H9 (cell line): Measurements from ENCODE around the gene EFS. TPM values are rescaled to one million over a fixed set of nuclear protein-coding genes. Genes with fewer than 3 reads are reported as not detected.

Experiments
- DNase-seq: peaks from one replicate; pipeline ENCODE4 v3.0.0-alpha.2; 2017
- H2AFZ ChIP-seq: one replicate; pipeline ENCODE4 v1.6.1; 2013; ENCODE audit warnings: mild to moderate bottlenecking, low read length, control low read depth, moderate library complexity
- H2AK5ac ChIP-seq: 2 replicates; pipeline ENCODE4 v1.6.1; 2013; ENCODE audit warnings: low read length, control low read depth, mixed read lengths; ENCODE audit not compliant: insufficient read length
- H2BK120ac ChIP-seq: one replicate; pipeline ENCODE4 v1.6.1; 2013; ENCODE audit warnings: low read depth, mild to moderate bottlenecking, low read length, control low read depth, inconsistent platforms; ENCODE audit not compliant: poor library complexity, severe bottlenecking
- H2BK12ac ChIP-seq: 2 replicates; pipeline ENCODE4 v1.6.1; 2013; ENCODE audit warnings: low read length, control low read depth, mixed read lengths, low read depth; ENCODE audit not compliant: insufficient read length
- H2BK15ac ChIP-seq: 2 replicates; pipeline ENCODE4 v1.6.1; 2013; ENCODE audit warnings: low read depth, low read length, control low read depth
- H2BK20ac ChIP-seq: one replicate; pipeline ENCODE4 v1.6.1; 2013; ENCODE audit warnings: low read depth, mild to moderate bottlenecking, low read length, control low read depth, inconsistent platforms; ENCODE audit not compliant: poor library complexity, severe bottlenecking
- H2BK5ac ChIP-seq: 2 replicates; pipeline ENCODE4 v1.6.1; 2013; ENCODE audit warnings: low read length, control low read depth, mixed read lengths; ENCODE audit not compliant: insufficient read length
- H3K14ac ChIP-seq: 2 replicates; pipeline ENCODE4 v1.6.1; 2013; ENCODE audit warnings: low read length, control low read depth; ENCODE audit not compliant: insufficient read depth
- H3K18ac ChIP-seq: 2 replicates; pipeline ENCODE4 v1.6.1; 2013; ENCODE audit warnings: low read depth, mild to moderate bottlenecking, mixed read lengths, low read length, control low read depth; ENCODE audit not compliant: insufficient read length
- H3K23ac ChIP-seq: 2 replicates; pipeline ENCODE4 v1.6.1; 2013; ENCODE audit warnings: low read length, control low read depth, mixed read lengths, low read depth; ENCODE audit not compliant: insufficient read length
- H3K23me2 ChIP-seq: 2 replicates; pipeline ENCODE4 v1.6.1; 2013; ENCODE audit warnings: low read depth, mild to moderate bottlenecking, mixed read lengths, low read length, control low read depth; ENCODE audit not compliant: insufficient read length, poor library complexity, severe bottlenecking
- H3K27ac ChIP-seq: 2 replicates; pipeline ENCODE4 v1.5.1; 2013; ENCODE audit warnings: low read length, control low read depth, mixed read lengths, low read depth; ENCODE audit not compliant: insufficient read length
- H3K27me3 ChIP-seq: 2 replicates; pipeline ENCODE4 v1.6.1; 2013; ENCODE audit warnings: low read length, control low read depth, inconsistent platforms; ENCODE audit not compliant: insufficient read depth
- H3K4ac ChIP-seq: 2 replicates; pipeline ENCODE4 v1.6.1; 2013; ENCODE audit warnings: low read depth, mild to moderate bottlenecking, control low read depth, inconsistent platforms, low read length, moderate library complexity
- H3K4me1 ChIP-seq: 2 replicates; pipeline ENCODE4 v1.6.1; 2013; ENCODE audit warnings: low read length, control low read depth, inconsistent platforms; ENCODE audit not compliant: insufficient read depth
- H3K4me2 ChIP-seq: 2 replicates; pipeline ENCODE4 v1.6.1; 2013; ENCODE audit warnings: low read length, control low read depth, mixed read lengths; ENCODE audit not compliant: insufficient read length, insufficient read depth
- H3K56ac ChIP-seq: 2 replicates; pipeline ENCODE4 v1.6.1; 2013; ENCODE audit warnings: low read depth, mild to moderate bottlenecking, mixed read lengths, low read length, control low read depth; ENCODE audit not compliant: insufficient read length
- H3K79me1 ChIP-seq: 2 replicates; pipeline ENCODE4 v1.6.1; 2013; ENCODE audit warnings: low read depth, mild to moderate bottlenecking, moderate library complexity, low read length, control low read depth, inconsistent platforms; ENCODE audit not compliant: insufficient read depth, poor library complexity, severe bottlenecking
- H3K79me2 ChIP-seq: 2 replicates; pipeline ENCODE4 v1.6.1; 2013; ENCODE audit warnings: low read length, control low read depth, inconsistent platforms; ENCODE audit not compliant: insufficient read depth
- H3K9ac ChIP-seq: 2 replicates; pipeline ENCODE4 v1.6.1; 2013; ENCODE audit warnings: low read length, control low read depth, mixed read lengths; ENCODE audit not compliant: insufficient read length; ENCODE audit errors: extremely low read depth
- H3K9me3 ChIP-seq: one replicate; pipeline ENCODE4 v1.6.1; 2013; ENCODE audit warnings: low read depth, low read length, inconsistent platforms; ENCODE audit not compliant: control insufficient read depth
- H3T11ph ChIP-seq: one replicate; pipeline ENCODE4 v1.6.1; 2013; ENCODE audit warnings: mild to moderate bottlenecking, low read length, control low read depth, inconsistent platforms
- H4K20me1 ChIP-seq: one replicate; pipeline ENCODE4 v1.6.1; 2013; ENCODE audit not compliant: control insufficient read depth, insufficient read length, insufficient read depth
- H4K5ac ChIP-seq: 2 replicates; pipeline ENCODE4 v1.6.1; 2013; ENCODE audit warnings: low read depth, mild to moderate bottlenecking, mixed read lengths, low read length, control low read depth; ENCODE audit not compliant: insufficient read length
- H4K8ac ChIP-seq: replicated peaks from 2 replicates; pipeline ENCODE4 v1.6.1; 2013; ENCODE audit warnings: low read length, control low read depth, mixed read lengths, low read depth; ENCODE audit not compliant: insufficient read length
- H4K91ac ChIP-seq: 2 replicates; pipeline ENCODE4 v1.6.1; 2013; ENCODE audit warnings: low read depth, mild to moderate bottlenecking, moderate library complexity, mixed read lengths, low read length, control low read depth; ENCODE audit not compliant: insufficient read length
- H3K27ac Mint-ChIP-seq, 3 experiments: 2 replicates in 2 of 3; 3 replicates in 1 of 3; pipeline ENCODE4 v1.8.0; 2020 to 2021; ENCODE audit warnings: mixed read lengths in 3 of 3, mild to moderate bottlenecking in 1 of 3, moderate library complexity in 1 of 3
- H3K27me3 Mint-ChIP-seq: 2 replicates; pipeline ENCODE4 v1.8.0; 2021; ENCODE audit warnings: low read depth, mild to moderate bottlenecking, moderate library complexity, mixed read lengths
- H3K36me3 Mint-ChIP-seq, 3 experiments: 2 replicates in 2 of 3; 3 replicates in 1 of 3; pipeline ENCODE4 v1.8.0; 2020 to 2021; ENCODE audit warnings: low read depth in 3 of 3, mixed read lengths in 3 of 3; ENCODE audit not compliant: insufficient read depth in 1 of 3
- H3K4me1 Mint-ChIP-seq, 2 experiments: 2 replicates each; pipeline ENCODE4 v1.8.0; 2020; ENCODE audit warnings: mixed read lengths in 2 of 2
- H3K4me3 Mint-ChIP-seq, 2 experiments: 2 replicates in 1 of 2; 3 replicates in 1 of 2; pipeline ENCODE4 v1.8.0; 2020 to 2021; ENCODE audit warnings: mild to moderate bottlenecking in 2 of 2, mixed read lengths in 2 of 2, moderate library complexity in 1 of 2
- H3K9me3 Mint-ChIP-seq, 2 experiments: 2 replicates in 1 of 2; 3 replicates in 1 of 2; pipeline ENCODE4 v1.8.0; 2020; ENCODE audit warnings: mild to moderate bottlenecking in 2 of 2, mixed read lengths in 2 of 2, moderate library complexity in 1 of 2
- WGBS: extraction: QIAGEN DNeasy Blood & Tissue Kit; methylation state at CpG from one replicate; pipeline ENCODE4 v1.1.7; 2013; ENCODE audit warnings: missing lambda C conversion rate, low lambda C conversion rate, mixed read lengths; ENCODE audit not compliant: insufficient read length; ENCODE audit errors: extremely low coverage; 5-methylcytosine and 5-hydroxymethylcytosine counted together
- total RNA-seq: library from RNA; stranded (reverse); gene quantifications from 2 replicates; pipeline ENCODE4 v1.2.1, GENCODE V29; 2021
- TF ChIP-seq, protein P1 (sequence below): fragments of 200-600 bp; sonication (generic); conservative IDR thresholded peaks from 3 replicates; pipeline ENCODE4 v1.8.0; 2021; ENCODE audit warnings: antibody characterized with exemption, mild to moderate bottlenecking

The EFS gene
- total RNA-seq, 1 experiment from 2014 or later: 32.1 TPM

DNA sequence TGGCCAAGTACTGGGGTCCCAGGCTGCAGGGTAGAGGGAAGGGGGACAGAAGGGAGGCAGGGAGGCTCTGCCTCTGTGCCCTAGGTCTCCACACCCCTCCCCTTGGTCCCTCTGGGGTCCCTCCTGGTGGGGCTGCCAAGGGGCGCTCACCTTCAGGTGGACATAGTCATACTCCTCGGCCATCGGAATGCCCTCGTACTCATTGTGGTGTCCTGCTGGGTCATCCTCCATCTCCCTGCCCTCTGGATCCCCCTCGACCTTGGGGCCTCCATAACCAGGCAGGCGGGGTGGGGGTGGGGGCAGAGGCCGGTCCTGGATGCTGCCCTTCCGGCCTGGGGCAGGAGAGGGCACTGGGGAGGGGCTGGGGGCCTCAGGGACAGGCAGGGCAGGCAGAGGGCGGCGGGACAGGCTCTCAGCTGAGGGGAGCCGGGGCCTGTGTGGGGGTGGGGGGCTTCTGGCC, 5.8 kb downstream of the EFS start:
- no peak overlapping the region for H2BK120ac ChIP-seq
- no peak overlapping the region for H3T11ph ChIP-seq
- H3K27ac Mint-ChIP-seq: no peak overlapping the region
- no peak overlapping the region for H4K5ac ChIP-seq
- no peak overlapping the region for H3K14ac ChIP-seq
- no peak overlapping the region for H2AK5ac ChIP-seq
- no peak overlapping the region for H3K56ac ChIP-seq
- H3K36me3 Mint-ChIP-seq: peaks cover 18 to 58% (median 43%) of the 10 kb centered on the region in 3 experiments
- no peak overlapping the region for H3K18ac ChIP-seq
- H3K27me3 ChIP-seq: no peaks in the 10 kb centered on the region; the same call in 1 of the 2 replicates
- no peak overlapping the region for H2BK5ac ChIP-seq
- no peaks in the 10 kb centered on the region for H3K9me3 Mint-ChIP-seq
- H3K23me2 ChIP-seq: peaks cover 4% of the 10 kb centered on the region
- H3K4me2 ChIP-seq: no peak overlapping the region
- no CpG with 5 or more reads among the region's 11 CpGs for WGBS
- H3K27me3 Mint-ChIP-seq: peaks cover 9% of the 10 kb centered on the region
- H4K20me1 ChIP-seq: no peaks in the 10 kb centered on the region
- no peak overlapping the region for H2BK20ac ChIP-seq
- H3K27ac ChIP-seq: no peak overlapping the region
- DNase-seq: peak; percentile 18
- H3K79me2 ChIP-seq: no peaks in the 10 kb centered on the region
- no peak overlapping the region for H2BK15ac ChIP-seq
- H4K91ac ChIP-seq: no peak overlapping the region
- no peaks in the 10 kb centered on the region for H3K9me3 ChIP-seq
- no peak overlapping the region for H3K9ac ChIP-seq
- H3K4me1 ChIP-seq: peaks cover 4% of the 10 kb centered on the region; the same call in 1 of the 2 replicates
- no peak overlapping the region for H3K4me3 Mint-ChIP-seq
- no peak overlapping the region for H4K8ac ChIP-seq
- TF ChIP-seq, protein P1, sequence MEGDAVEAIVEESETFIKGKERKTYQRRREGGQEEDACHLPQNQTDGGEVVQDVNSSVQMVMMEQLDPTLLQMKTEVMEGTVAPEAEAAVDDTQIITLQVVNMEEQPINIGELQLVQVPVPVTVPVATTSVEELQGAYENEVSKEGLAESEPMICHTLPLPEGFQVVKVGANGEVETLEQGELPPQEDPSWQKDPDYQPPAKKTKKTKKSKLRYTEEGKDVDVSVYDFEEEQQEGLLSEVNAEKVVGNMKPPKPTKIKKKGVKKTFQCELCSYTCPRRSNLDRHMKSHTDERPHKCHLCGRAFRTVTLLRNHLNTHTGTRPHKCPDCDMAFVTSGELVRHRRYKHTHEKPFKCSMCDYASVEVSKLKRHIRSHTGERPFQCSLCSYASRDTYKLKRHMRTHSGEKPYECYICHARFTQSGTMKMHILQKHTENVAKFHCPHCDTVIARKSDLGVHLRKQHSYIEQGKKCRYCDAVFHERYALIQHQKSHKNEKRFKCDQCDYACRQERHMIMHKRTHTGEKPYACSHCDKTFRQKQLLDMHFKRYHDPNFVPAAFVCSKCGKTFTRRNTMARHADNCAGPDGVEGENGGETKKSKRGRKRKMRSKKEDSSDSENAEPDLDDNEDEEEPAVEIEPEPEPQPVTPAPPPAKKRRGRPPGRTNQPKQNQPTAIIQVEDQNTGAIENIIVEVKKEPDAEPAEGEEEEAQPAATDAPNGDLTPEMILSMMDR: no peak
- no peak overlapping the region for H3K23ac ChIP-seq
- H3K4me1 Mint-ChIP-seq: peaks cover 19 to 23% of the 10 kb centered on the region in 2 experiments
- H2BK12ac ChIP-seq: no peak overlapping the region
- H3K79me1 ChIP-seq: no peaks in the 10 kb centered on the region
- H3K4ac ChIP-seq: no peak overlapping the region
- H2AFZ ChIP-seq: no peak overlapping the region
